ENCODE data around the gene C18orf63.
A peak's percentile ranks its signal among the peaks of the same experiment; 100 is the strongest.
"Not testable (repeated sequence)": the region's sequence is repeated elsewhere in the genome, so short reads cannot be mapped to it uniquely, and the experiment has no call there.

Gene C18orf63

GRCh38 chr18:74292541-74292858 lies 23.1 kb upstream of the C18orf63 start:
- DNase-seq (ENCODE audit: low read depth in 1 of 2, low spot score in 1 of 2): no peak
- TF ChIP-seq, protein P1, sequence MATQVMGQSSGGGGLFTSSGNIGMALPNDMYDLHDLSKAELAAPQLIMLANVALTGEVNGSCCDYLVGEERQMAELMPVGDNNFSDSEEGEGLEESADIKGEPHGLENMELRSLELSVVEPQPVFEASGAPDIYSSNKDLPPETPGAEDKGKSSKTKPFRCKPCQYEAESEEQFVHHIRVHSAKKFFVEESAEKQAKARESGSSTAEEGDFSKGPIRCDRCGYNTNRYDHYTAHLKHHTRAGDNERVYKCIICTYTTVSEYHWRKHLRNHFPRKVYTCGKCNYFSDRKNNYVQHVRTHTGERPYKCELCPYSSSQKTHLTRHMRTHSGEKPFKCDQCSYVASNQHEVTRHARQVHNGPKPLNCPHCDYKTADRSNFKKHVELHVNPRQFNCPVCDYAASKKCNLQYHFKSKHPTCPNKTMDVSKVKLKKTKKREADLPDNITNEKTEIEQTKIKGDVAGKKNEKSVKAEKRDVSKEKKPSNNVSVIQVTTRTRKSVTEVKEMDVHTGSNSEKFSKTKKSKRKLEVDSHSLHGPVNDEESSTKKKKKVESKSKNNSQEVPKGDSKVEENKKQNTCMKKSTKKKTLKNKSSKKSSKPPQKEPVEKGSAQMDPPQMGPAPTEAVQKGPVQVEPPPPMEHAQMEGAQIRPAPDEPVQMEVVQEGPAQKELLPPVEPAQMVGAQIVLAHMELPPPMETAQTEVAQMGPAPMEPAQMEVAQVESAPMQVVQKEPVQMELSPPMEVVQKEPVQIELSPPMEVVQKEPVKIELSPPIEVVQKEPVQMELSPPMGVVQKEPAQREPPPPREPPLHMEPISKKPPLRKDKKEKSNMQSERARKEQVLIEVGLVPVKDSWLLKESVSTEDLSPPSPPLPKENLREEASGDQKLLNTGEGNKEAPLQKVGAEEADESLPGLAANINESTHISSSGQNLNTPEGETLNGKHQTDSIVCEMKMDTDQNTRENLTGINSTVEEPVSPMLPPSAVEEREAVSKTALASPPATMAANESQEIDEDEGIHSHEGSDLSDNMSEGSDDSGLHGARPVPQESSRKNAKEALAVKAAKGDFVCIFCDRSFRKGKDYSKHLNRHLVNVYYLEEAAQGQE (IDR thresholded peaks at IDR 0.05; ENCODE audit: insufficient replicate concordance, low read depth): peak; percentile 7
- TF ChIP-seq SPI1 (IDR thresholded peaks at IDR 0.05; ENCODE audit: borderline replicate concordance, low read depth): no peak
- H3K27me3 ChIP-seq (ENCODE audit: insufficient read depth, poor library complexity, severe bottlenecking): no peaks in the 10 kb centered on the region
- H3K4me3 ChIP-seq (replicated peaks; ENCODE audit: insufficient read depth, low read length): peak overlapping the region; percentile 99
- H3K27ac ChIP-seq (replicated peaks): peak overlapping the region; percentile 53

DNA sequence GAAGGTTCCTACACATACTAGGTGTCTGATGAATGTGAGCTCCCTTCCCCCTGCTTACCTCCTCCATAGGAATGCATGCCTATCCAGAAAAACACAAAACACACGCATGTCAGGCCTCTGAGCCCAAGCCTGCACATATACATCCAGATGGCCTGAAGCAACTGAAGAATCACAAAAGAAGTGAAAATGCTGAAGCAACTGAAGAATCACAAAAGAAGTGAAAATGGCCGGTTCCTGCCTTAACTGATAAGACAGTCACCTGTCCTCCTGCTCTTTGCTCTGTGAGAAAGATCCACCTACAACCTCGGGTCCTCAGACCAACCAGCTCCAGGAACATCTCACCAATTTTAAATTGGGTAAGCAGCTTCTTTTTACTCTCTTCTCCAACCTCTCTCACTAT lies 22.7 kb upstream of the C18orf63 start:
- H3K27ac ChIP-seq (replicated peaks); H3K27me3 ChIP-seq (ENCODE audit: insufficient read depth, poor library complexity, severe bottlenecking); H3K4me3 ChIP-seq (replicated peaks; ENCODE audit: insufficient read depth, low read length); DNase-seq (ENCODE audit: low read depth in 1 of 2, low spot score in 1 of 2): not testable (repeated sequence)

DNA sequence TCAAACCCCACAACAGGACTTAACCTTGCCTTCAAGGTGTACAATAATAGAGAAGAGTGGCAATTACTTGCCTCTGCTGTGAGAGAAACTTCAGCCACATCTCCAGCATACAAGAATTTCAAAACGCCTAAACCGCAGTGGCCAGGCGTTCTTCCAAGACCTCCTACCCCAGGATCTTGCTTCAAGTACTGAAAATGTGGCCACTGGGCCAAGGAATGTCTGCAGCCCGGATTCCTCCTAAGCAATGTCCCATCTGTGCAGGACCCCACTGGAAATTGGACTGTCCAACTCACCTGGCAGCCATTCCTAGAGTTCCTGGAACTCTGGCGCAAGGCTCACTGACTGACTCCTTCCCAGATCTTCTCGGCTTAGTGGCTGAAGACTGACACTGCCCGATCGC lies 21.1 kb upstream of the C18orf63 start:
- H3K27me3 ChIP-seq (ENCODE audit: insufficient read depth, poor library complexity, severe bottlenecking): no peaks in the 10 kb centered on the region
- H3K27ac ChIP-seq (replicated peaks): no peak overlapping the region
- TF ChIP-seq, protein P1 (IDR thresholded peaks at IDR 0.05; ENCODE audit: insufficient replicate concordance, low read depth): no peak
- TF ChIP-seq SPI1 (IDR thresholded peaks at IDR 0.05; ENCODE audit: borderline replicate concordance, low read depth): no peak
- no peak for TF ChIP-seq POLR2AphosphoS5 (IDR thresholded peaks at IDR 0.05; ENCODE audit: low read depth)
- TF ChIP-seq, protein P2, sequence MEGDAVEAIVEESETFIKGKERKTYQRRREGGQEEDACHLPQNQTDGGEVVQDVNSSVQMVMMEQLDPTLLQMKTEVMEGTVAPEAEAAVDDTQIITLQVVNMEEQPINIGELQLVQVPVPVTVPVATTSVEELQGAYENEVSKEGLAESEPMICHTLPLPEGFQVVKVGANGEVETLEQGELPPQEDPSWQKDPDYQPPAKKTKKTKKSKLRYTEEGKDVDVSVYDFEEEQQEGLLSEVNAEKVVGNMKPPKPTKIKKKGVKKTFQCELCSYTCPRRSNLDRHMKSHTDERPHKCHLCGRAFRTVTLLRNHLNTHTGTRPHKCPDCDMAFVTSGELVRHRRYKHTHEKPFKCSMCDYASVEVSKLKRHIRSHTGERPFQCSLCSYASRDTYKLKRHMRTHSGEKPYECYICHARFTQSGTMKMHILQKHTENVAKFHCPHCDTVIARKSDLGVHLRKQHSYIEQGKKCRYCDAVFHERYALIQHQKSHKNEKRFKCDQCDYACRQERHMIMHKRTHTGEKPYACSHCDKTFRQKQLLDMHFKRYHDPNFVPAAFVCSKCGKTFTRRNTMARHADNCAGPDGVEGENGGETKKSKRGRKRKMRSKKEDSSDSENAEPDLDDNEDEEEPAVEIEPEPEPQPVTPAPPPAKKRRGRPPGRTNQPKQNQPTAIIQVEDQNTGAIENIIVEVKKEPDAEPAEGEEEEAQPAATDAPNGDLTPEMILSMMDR (IDR thresholded peaks at IDR 0.05; ENCODE audit: insufficient read depth, low read length): no peak
- no peak for TF ChIP-seq GABPA (IDR thresholded peaks at IDR 0.05; ENCODE audit: low read depth)
- no peak for DNase-seq (ENCODE audit: low read depth in 1 of 2, low spot score in 1 of 2)
- no peak overlapping the region for H3K4me3 ChIP-seq (replicated peaks; ENCODE audit: insufficient read depth, low read length)

DNA sequence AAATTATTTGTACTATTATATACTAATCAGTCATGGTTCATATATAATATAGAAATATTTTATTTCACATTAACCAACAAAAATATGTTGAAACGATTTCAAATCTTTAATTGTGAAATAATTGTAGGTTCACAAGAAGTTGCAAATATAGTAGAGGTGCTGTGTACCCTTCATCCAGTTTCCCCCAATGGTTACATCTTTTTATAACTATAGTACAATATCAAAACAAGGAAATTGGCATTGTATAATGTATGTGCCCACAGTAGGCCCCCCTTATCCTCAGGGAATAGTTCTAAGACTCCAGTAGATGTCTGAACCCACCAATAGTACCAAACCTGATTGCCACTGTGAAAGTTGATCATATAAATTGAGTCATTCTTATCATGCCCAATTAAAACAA lies 16.5 kb upstream of the C18orf63 start:
- Histone ChIP-seq H3K4me3 (replicated peaks; ENCODE audit: insufficient read depth, low read length) (no peak overlapping the region), H3K27me3 (ENCODE audit: insufficient read depth, poor library complexity, severe bottlenecking) (no peaks in the 10 kb centered on the region), H3K27ac (replicated peaks) (no peak overlapping the region)
- no peak for DNase-seq (ENCODE audit: low read depth in 1 of 2, low spot score in 1 of 2)
- no peak for TF ChIP-seq SPI1 (IDR thresholded peaks at IDR 0.05; ENCODE audit: borderline replicate concordance, low read depth)
- TF ChIP-seq, protein P2 (IDR thresholded peaks at IDR 0.05; ENCODE audit: insufficient read depth, low read length): no peak
- TF ChIP-seq GABPA (IDR thresholded peaks at IDR 0.05; ENCODE audit: low read depth): no peak
- TF ChIP-seq POLR2AphosphoS5 (IDR thresholded peaks at IDR 0.05; ENCODE audit: low read depth): no peak
- TF ChIP-seq, protein P1 (IDR thresholded peaks at IDR 0.05; ENCODE audit: insufficient replicate concordance, low read depth): no peak

Measured in HL-60 (cell line).